ENCODE data around the gene ELMOD3. TPM values are rescaled to one million over a fixed set of nuclear protein-coding genes. Genes with fewer than 3 reads are reported as not detected.

The ELMOD3 gene
- total and polyA plus RNA-seq, 9 of the 15 experiments (the other 6 are each of a cell fraction or from before 2014, with no cell fraction given), result 2.7 to 18.7 (median 11.6) TPM

DNA sequence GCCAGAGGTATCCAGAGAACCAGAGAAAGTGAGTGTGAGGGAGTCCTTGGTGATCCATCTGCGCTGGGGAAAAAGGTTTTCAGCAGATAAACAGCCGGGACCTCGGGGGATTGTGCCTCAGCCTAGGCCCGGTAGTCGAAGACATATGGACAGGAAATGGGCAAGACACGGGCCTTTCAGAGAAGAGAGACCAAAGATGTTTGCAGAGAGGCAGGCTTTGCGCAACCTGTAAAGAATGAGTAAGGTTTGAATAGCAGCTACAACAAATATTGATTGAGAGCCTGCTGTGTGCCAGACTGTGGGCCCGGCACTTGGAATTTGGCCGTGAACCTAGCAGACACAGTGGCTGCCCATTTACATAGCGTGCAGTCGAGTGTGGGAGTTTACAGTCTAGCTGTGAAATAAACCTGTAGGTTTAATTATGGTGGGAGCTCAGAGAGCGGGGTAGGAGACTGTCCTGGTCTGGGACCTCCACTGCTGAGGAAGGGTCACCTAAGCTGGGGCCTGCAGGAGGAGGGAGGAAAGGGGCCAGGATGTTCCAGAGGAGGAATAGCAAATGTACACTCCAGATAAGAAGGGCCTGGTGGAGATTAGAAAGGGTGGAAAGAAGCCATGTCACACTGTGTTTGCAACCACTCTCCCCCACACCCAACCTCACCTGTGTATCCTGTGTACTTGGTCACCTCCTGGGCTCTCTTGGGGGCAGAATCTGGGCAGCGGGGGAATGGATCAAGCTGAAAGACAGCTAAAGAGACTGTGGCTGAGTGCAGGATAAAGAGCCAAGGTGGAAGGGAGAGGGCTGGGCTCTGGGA lies 66.9 kb downstream of the ELMOD3 start (continued):
- TF ChIP-seq SNIP1 (IDR thresholded peaks at IDR 0.05; ENCODE audit: low read depth) (no peak), ZNF232 (CRISPR knock-in tag; IDR thresholded peaks at IDR 0.05) (no peak), SOX6 (IDR thresholded peaks at IDR 0.05) (peak; percentile 38; the same call in 1 of the 2 replicates), KAT2B (IDR thresholded peaks at IDR 0.05; ENCODE audit: low read depth, low read length) (no peak), SLC30A9 (CRISPR knock-in tag; IDR thresholded peaks at IDR 0.05) (no peak), MEF2A (IDR thresholded peaks at IDR 0.05; ENCODE audit: control insufficient read depth, low read depth, low read length) (no peak), MBD2 (IDR thresholded peaks at IDR 0.05; ENCODE audit: borderline replicate concordance, low read depth) (no peak), NELFE (IDR thresholded peaks at IDR 0.05; ENCODE audit: insufficient read depth, insufficient read length) (no peak), COPS2 (conservative IDR thresholded peaks at IDR 0.05) (no peak), RBM14 (IDR thresholded peaks at IDR 0.05; ENCODE audit: borderline replicate concordance, insufficient read depth, low read depth, low read length) (no peak), ZNF184 (CRISPR knock-in tag; IDR thresholded peaks at IDR 0.05) (no peak), NR1H2 (CRISPR knock-in tag; IDR thresholded peaks at IDR 0.05) (no peak), NEUROD1 (IDR thresholded peaks at IDR 0.05; ENCODE audit: borderline replicate concordance, low read depth, low read length, partially characterized antibody) (peak; percentile 63), ZNF175 (CRISPR knock-in tag; IDR thresholded peaks at IDR 0.05; ENCODE audit: low read depth) (peak; percentile 82), HMG20A (CRISPR knock-in tag; conservative IDR thresholded peaks at IDR 0.05) (no peak)
- TF ChIP-seq, protein P1, sequence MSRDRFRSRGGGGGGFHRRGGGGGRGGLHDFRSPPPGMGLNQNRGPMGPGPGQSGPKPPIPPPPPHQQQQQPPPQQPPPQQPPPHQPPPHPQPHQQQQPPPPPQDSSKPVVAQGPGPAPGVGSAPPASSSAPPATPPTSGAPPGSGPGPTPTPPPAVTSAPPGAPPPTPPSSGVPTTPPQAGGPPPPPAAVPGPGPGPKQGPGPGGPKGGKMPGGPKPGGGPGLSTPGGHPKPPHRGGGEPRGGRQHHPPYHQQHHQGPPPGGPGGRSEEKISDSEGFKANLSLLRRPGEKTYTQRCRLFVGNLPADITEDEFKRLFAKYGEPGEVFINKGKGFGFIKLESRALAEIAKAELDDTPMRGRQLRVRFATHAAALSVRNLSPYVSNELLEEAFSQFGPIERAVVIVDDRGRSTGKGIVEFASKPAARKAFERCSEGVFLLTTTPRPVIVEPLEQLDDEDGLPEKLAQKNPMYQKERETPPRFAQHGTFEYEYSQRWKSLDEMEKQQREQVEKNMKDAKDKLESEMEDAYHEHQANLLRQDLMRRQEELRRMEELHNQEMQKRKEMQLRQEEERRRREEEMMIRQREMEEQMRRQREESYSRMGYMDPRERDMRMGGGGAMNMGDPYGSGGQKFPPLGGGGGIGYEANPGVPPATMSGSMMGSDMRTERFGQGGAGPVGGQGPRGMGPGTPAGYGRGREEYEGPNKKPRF (IDR thresholded peaks at IDR 0.05; ENCODE audit: low read depth, low read length), result no peak
- TF ChIP-seq, protein P2, sequence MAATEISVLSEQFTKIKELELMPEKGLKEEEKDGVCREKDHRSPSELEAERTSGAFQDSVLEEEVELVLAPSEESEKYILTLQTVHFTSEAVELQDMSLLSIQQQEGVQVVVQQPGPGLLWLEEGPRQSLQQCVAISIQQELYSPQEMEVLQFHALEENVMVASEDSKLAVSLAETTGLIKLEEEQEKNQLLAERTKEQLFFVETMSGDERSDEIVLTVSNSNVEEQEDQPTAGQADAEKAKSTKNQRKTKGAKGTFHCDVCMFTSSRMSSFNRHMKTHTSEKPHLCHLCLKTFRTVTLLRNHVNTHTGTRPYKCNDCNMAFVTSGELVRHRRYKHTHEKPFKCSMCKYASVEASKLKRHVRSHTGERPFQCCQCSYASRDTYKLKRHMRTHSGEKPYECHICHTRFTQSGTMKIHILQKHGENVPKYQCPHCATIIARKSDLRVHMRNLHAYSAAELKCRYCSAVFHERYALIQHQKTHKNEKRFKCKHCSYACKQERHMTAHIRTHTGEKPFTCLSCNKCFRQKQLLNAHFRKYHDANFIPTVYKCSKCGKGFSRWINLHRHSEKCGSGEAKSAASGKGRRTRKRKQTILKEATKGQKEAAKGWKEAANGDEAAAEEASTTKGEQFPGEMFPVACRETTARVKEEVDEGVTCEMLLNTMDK (IDR thresholded peaks at IDR 0.05; ENCODE audit: borderline replicate concordance, insufficient read depth, low read depth, low read length, poor library complexity, severe bottlenecking), result no peak
- TF ChIP-seq, protein P3, sequence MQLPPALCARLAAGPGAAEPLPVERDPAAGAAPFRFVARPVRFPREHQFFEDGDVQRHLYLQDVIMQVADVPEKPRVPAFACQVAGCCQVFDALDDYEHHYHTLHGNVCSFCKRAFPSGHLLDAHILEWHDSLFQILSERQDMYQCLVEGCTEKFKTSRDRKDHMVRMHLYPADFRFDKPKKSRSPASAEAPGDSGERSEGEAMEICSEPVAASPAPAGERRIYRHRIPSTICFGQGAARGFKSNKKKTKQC (CRISPR knock-in tag; IDR thresholded peaks at IDR 0.05), result no peak
- TF ChIP-seq, protein P4, sequence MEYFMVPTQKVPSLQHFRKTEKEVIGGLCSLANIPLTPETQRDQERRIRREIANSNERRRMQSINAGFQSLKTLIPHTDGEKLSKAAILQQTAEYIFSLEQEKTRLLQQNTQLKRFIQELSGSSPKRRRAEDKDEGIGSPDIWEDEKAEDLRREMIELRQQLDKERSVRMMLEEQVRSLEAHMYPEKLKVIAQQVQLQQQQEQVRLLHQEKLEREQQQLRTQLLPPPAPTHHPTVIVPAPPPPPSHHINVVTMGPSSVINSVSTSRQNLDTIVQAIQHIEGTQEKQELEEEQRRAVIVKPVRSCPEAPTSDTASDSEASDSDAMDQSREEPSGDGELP (CRISPR knock-in tag; IDR thresholded peaks at IDR 0.05; ENCODE audit: borderline replicate concordance), result no peak
- TF ChIP-seq, protein P5, sequence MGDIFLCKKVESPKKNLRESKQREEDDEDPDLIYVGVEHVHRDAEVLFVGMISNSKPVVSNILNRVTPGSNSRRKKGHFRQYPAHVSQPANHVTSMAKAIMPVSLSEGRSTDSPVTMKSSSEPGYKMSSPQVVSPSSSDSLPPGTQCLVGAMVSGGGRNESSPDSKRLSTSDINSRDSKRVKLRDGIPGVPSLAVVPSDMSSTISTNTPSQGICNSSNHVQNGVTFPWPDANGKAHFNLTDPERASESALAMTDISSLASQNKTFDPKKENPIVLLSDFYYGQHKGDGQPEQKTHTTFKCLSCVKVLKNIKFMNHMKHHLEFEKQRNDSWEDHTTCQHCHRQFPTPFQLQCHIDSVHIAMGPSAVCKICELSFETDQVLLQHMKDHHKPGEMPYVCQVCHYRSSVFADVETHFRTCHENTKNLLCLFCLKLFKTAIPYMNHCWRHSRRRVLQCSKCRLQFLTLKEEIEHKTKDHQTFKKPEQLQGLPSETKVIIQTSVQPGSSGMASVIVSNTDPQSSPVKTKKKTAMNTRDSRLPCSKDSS (IDR thresholded peaks at IDR 0.05; ENCODE audit: low read depth, partially characterized antibody), result no peak

Data from K562 (cell line).